ENCODE data around the gene TSPAN14. TPM values are rescaled to one million over a fixed set of nuclear protein-coding genes. Genes with fewer than 3 reads are reported as not detected.

Gene TSPAN14
- polyA plus RNA-seq, 3 donors, result 123 to 160 (median 146) TPM

DNA sequence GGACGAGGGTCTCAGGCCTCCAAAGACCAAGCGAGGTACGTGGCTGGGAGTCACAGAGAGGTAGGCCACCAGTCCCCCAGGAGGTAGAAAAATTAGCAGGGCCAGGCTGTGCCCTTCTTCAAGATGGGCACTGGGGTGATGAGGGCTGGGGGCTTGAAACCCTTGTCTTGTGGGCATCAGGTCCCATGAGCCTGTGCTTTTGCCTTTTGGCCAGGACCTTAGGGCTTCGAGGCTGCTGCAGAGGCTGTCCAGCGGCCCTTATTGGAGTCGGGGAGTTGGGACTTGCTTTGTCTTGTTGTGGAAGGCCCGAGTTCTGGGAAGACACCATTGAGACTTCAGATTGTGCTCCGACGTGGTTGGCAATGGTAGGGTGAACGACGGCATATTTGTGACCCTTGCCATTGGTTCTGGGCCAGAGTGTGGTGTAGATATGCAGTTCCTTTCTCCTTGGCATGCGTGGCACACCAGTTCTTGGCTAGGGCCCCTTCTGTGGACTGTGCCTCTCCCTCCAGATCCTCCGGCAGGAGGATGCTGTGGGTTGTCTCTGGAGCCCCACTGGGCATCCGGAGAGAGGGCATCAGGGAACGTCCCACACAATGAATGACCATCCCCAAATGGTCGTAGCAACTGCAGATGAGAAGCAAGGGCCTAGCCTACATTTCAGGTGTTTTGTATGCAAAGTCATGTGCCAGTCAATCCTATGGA lies 84.5 kb downstream of the TSPAN14 start:
- Histone ChIP-seq H3K4me1 (ENCODE audit: control insufficient read depth in 1 of 2, insufficient read depth in 2 of 2, low read length in 2 of 2) (peaks cover 5 to 17% of the 10 kb centered on the region in 2 donors), H2AFZ (ENCODE audit: insufficient read depth, low read depth, low read length, poor library complexity, severe bottlenecking) (no peak overlapping the region), H3K4me3 (replicated peaks in 1 of 3; ENCODE audit: low read depth in 2 of 3, low read length in 3 of 3) (no peak overlapping the region), H3K27ac (ENCODE audit: low read depth in 1 of 2, low read length in 2 of 2) (no peak overlapping the region), H3K36me3 (replicated peaks in 1 of 2; ENCODE audit: control insufficient read depth in 1 of 2, insufficient read depth in 2 of 2, low read length in 2 of 2) (no peaks in the 10 kb centered on the region), H3K79me2 (ENCODE audit: insufficient read depth, low read length) (no peaks in the 10 kb centered on the region), H3K9ac (ENCODE audit: insufficient read depth, low read length, poor library complexity, severe bottlenecking) (no peak overlapping the region), H3K9me3 (replicated peaks in 1 of 2; ENCODE audit: control insufficient read depth in 1 of 2, insufficient read depth in 1 of 2, low read length in 2 of 2) (no peaks in the 10 kb centered on the region), H3K4me2 (replicated peaks; ENCODE audit: extremely low read depth, low read length, poor library complexity, severe bottlenecking) (no peak overlapping the region), H3K27me3 (ENCODE audit: control insufficient read depth in 2 of 2, insufficient read depth in 2 of 2, low read length in 2 of 2) (no peaks in the 10 kb centered on the region), H4K20me1 (ENCODE audit: insufficient read depth, low read length) (no peaks in the 10 kb centered on the region)
- 96% methylated on average over 13 of the region's 16 CpGs for WGBS (ENCODE audit: insufficient coverage)
- Mint-ChIP-seq H3K9me3 (peaks cover 0 to 2% (median 0%) of the 10 kb centered on the region in 7 donors), H3K4me1 (peaks cover 20% of the 10 kb centered on the region), H3K27ac (no peak overlapping the region), H3K36me3 (no peaks in the 10 kb centered on the region), H3K4me3 (no peak overlapping the region), H3K27me3 (ENCODE audit: low read depth in 3 of 3) (peaks cover 1 to 2% (median 2%) of the 10 kb centered on the region in 3 donors)
- peak in 1 of 3 donors; percentile 3 for DNase-seq
- TF ChIP-seq, protein P1, sequence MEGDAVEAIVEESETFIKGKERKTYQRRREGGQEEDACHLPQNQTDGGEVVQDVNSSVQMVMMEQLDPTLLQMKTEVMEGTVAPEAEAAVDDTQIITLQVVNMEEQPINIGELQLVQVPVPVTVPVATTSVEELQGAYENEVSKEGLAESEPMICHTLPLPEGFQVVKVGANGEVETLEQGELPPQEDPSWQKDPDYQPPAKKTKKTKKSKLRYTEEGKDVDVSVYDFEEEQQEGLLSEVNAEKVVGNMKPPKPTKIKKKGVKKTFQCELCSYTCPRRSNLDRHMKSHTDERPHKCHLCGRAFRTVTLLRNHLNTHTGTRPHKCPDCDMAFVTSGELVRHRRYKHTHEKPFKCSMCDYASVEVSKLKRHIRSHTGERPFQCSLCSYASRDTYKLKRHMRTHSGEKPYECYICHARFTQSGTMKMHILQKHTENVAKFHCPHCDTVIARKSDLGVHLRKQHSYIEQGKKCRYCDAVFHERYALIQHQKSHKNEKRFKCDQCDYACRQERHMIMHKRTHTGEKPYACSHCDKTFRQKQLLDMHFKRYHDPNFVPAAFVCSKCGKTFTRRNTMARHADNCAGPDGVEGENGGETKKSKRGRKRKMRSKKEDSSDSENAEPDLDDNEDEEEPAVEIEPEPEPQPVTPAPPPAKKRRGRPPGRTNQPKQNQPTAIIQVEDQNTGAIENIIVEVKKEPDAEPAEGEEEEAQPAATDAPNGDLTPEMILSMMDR (IDR thresholded peaks at IDR 0.05), result no peak
- intact Hi-C loops (cut with micrococcal nuclease), result no loop called here

DNA sequence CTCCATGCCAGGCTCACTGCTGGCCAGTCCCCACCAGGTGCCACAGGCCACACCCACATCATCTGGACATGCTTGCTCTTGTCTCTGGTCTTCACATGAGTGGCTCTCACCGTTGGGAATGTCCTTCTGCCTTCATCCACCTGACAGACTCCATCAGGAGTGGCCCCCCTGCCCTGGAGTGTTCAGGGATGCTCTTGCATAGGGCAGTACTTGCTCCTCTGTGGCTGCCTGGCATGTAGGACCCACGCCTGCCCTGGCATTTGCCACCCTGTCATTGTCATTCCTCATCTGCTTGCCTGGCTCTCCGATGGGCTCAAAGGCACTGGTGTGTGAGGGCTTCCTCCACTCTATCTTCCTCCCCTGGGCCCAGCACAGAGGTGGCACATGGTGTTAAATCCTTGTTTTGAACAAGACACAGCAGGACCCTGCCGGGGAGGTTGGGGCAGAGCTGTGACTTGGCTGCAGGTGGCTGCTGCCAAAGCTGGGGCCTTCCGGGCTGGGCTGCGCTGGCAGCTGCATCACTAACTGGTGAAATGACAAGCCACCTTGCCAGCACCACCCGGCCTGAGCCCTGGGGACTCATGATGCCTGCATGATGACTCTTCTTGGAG lies 85.4 kb downstream of the TSPAN14 start:
- Histone ChIP-seq H2AFZ (ENCODE audit: insufficient read depth, low read depth, low read length, poor library complexity, severe bottlenecking) (no peak overlapping the region), H3K9me3 (replicated peaks in 1 of 2; ENCODE audit: control insufficient read depth in 1 of 2, insufficient read depth in 1 of 2, low read length in 2 of 2) (no peaks in the 10 kb centered on the region), H3K36me3 (replicated peaks in 1 of 2; ENCODE audit: control insufficient read depth in 1 of 2, insufficient read depth in 2 of 2, low read length in 2 of 2) (no peaks in the 10 kb centered on the region), H3K79me2 (ENCODE audit: insufficient read depth, low read length) (no peaks in the 10 kb centered on the region), H3K4me3 (replicated peaks in 1 of 3; ENCODE audit: low read depth in 2 of 3, low read length in 3 of 3) (no peak overlapping the region), H4K20me1 (ENCODE audit: insufficient read depth, low read length) (no peaks in the 10 kb centered on the region), H3K4me1 (ENCODE audit: control insufficient read depth in 1 of 2, insufficient read depth in 2 of 2, low read length in 2 of 2) (peaks cover 5 to 17% of the 10 kb centered on the region in 2 donors), H3K4me2 (replicated peaks; ENCODE audit: extremely low read depth, low read length, poor library complexity, severe bottlenecking) (no peak overlapping the region), H3K27ac (ENCODE audit: low read depth in 1 of 2, low read length in 2 of 2) (no peak overlapping the region), H3K9ac (ENCODE audit: insufficient read depth, low read length, poor library complexity, severe bottlenecking) (no peak overlapping the region), H3K27me3 (ENCODE audit: control insufficient read depth in 2 of 2, insufficient read depth in 2 of 2, low read length in 2 of 2) (no peaks in the 10 kb centered on the region)
- Mint-ChIP-seq H3K4me3 (no peak overlapping the region), H3K27me3 (ENCODE audit: low read depth in 3 of 3) (peaks cover 2 to 4% (median 3%) of the 10 kb centered on the region in 3 donors), H3K27ac (no peak overlapping the region), H3K4me1 (peaks cover 20% of the 10 kb centered on the region), H3K36me3 (no peaks in the 10 kb centered on the region), H3K9me3 (peaks cover 0 to 2% (median 0%) of the 10 kb centered on the region in 7 donors)
- DNase-seq, result peak in 1 of 3 donors; percentile 2
- intact Hi-C loops (cut with micrococcal nuclease), result no loop called here
- TF ChIP-seq, protein P1 (IDR thresholded peaks at IDR 0.05), result no peak
- 92% methylated on average over 3 of the region's 7 CpGs for WGBS (ENCODE audit: insufficient coverage)

Measured in CD14-positive monocyte (primary cell).